ENCODE results near the gene CDK6.
A peak's percentile ranks its signal among the peaks of the same experiment; 100 is the strongest.

CDK6 gene

DNA sequence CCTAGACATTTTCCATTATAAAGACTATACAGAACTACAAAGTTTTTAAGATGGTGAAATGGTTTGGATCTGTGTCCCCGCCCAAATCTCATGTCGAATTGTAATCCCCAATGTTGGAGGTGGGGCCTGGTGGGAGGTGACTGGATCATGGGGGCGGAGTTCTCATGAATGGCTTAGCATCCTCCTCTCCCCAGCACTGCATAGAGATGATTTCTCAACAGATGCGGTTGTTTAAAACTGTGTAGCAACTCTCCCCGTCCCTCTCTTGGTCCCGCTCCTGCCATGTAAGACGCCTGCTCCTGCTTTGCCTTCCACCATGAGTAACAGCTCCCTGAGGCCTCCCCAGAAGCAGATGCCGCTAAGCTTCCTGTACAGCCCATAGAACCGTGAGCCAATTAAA, 247.8 kb downstream of the CDK6 start:
- peak overlapping the region; percentile 54 for H3K4me3 ChIP-seq (ENCODE audit: low read depth, low read length)
- no peak for DNase-seq (ENCODE audit: low read depth)
- TF ChIP-seq, protein P1, sequence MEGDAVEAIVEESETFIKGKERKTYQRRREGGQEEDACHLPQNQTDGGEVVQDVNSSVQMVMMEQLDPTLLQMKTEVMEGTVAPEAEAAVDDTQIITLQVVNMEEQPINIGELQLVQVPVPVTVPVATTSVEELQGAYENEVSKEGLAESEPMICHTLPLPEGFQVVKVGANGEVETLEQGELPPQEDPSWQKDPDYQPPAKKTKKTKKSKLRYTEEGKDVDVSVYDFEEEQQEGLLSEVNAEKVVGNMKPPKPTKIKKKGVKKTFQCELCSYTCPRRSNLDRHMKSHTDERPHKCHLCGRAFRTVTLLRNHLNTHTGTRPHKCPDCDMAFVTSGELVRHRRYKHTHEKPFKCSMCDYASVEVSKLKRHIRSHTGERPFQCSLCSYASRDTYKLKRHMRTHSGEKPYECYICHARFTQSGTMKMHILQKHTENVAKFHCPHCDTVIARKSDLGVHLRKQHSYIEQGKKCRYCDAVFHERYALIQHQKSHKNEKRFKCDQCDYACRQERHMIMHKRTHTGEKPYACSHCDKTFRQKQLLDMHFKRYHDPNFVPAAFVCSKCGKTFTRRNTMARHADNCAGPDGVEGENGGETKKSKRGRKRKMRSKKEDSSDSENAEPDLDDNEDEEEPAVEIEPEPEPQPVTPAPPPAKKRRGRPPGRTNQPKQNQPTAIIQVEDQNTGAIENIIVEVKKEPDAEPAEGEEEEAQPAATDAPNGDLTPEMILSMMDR (IDR thresholded peaks at IDR 0.05; ENCODE audit: low read depth, low read length, missing control alignments) = no peak

DNA sequence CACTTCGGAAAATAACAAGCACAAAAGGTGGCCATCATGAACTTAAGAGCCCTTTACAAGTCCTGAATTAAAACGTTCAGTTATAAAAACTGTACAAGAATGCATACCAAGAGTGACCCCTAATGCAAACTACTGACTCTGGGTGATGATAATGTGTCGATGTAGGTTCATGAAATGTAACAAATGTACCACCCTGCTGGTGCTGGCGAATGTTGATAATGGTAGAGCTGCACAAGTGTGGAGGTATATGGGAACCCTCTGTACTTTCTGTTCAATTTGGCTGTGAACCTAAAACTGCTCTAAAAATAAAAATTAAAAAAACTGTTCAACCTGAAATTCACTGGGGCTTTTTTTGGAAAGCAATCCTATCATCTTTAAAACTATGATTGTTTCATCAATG, 249.5 kb downstream of the CDK6 start:
- H3K4me3 ChIP-seq (ENCODE audit: low read depth, low read length) = no peak overlapping the region
- no peak for DNase-seq (ENCODE audit: low read depth)
- TF ChIP-seq, protein P1 (IDR thresholded peaks at IDR 0.05; ENCODE audit: low read depth, low read length, missing control alignments) = no peak

DNA sequence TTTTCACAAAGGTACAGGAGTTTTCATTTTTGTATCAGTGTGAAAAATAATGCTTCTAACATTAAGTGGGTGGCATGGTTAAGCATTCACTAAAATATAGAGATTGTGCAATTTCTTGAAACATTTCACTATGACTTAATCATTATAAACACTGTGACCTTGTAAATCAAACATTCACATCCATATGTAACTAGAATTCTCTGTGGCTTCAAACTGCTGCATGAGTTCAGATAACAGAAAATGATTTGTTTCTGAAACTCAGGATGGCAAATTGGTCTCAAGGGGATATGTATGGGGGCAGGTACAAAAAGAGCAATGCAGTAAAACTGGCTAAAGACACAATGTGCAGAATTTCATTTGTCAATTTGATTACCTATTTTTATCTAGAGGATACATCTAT, 250.0 kb downstream of the CDK6 start:
- DNase-seq (ENCODE audit: low read depth) = no peak
- TF ChIP-seq, protein P1 (IDR thresholded peaks at IDR 0.05; ENCODE audit: low read depth, low read length, missing control alignments) = no peak
- no peak overlapping the region for H3K4me3 ChIP-seq (ENCODE audit: low read depth, low read length)

DNA sequence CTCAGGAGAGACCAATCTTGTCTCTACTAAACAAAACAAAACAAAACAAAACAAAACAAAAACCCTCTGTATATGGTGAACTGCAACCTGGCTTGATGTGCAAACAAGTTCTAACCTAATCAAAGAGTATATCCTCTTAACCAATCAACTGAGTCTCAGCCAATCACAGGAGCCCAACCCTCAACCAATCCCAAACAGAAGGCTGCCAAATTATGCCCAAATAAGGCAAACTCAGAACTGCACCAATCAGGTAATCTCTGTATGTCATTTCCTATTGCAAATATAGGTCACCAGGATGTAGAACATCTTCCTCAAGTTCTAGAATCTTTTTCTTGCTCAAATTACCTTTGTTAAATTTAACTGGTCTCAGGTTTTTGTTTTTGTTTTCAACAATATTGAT, 251.4 kb downstream of the CDK6 start:
- TF ChIP-seq, protein P1 (IDR thresholded peaks at IDR 0.05; ENCODE audit: low read depth, low read length, missing control alignments) = no peak
- DNase-seq (ENCODE audit: low read depth) = no peak
- no peak overlapping the region for H3K4me3 ChIP-seq (ENCODE audit: low read depth, low read length)

DNA sequence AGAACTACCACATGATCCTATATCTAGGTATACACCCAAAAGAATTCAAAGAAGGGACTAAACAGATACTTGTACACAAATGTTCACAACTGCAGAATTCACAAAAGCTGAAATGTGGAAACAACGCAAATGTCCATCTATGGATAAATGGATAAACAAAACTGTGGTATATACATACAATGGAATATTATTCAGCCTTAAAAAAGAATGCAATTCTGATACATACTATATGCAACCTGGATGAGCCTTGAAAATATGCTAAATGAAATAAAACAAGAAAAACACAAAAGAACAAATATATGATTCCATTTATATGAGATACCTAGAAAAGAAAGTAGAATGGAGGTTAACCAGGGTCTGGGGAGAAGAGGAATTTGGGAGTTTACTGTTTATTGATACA, 253.4 kb downstream of the CDK6 start:
- TF ChIP-seq, protein P1 (IDR thresholded peaks at IDR 0.05; ENCODE audit: low read depth, low read length, missing control alignments) = no peak
- no peak for DNase-seq (ENCODE audit: low read depth)
- no peak overlapping the region for H3K4me3 ChIP-seq (ENCODE audit: low read depth, low read length)

DNA sequence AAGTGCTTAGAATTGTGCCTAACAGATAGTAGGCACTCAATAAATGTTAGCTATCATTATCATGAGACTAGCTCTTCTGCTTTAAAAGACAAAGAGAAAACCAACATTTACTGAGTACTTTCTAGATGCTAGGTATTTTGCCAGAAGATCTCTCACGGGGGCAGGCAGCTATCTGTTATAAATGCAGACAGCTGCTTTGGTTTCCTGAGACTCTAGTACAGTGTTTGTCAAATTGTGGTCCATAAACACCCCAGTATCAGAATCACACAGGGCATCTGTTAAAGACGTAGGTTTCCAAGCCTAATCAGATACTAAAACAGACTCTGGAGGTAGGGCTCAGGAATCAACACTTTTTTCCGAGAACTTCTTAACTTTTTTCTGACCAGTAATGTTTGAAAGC, 260.1 kb downstream of the CDK6 start:
- H3K4me3 ChIP-seq (ENCODE audit: low read depth, low read length) = no peak overlapping the region
- TF ChIP-seq, protein P1 (IDR thresholded peaks at IDR 0.05; ENCODE audit: low read depth, low read length, missing control alignments) = no peak
- no peak for DNase-seq (ENCODE audit: low read depth)

DNA sequence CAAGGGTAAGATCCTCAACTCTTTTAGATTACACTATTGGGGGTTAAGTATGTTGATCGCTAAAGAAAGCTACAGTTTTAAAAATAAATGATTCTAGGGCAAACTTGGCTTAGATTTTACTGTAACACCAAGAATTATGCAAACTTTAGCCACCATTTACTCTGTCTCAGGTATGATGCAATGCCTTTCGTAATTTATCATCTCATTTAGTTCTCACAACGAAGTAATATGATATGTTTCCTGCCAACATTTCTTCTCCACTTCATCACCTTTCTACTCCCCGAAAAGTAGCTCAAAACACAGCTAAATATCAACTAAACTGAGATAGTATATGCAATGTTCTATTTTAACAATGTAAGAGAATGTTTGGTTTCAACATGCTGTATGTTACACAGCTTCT, 267.2 kb downstream of the CDK6 start:
- H3K4me3 ChIP-seq (ENCODE audit: low read depth, low read length) = no peak overlapping the region
- no peak for DNase-seq (ENCODE audit: low read depth)
- TF ChIP-seq, protein P1 (IDR thresholded peaks at IDR 0.05; ENCODE audit: low read depth, low read length, missing control alignments) = no peak
